ENCODE results near the gene MYBPC3. TPM values are rescaled to one million over a fixed set of nuclear protein-coding genes. Genes with fewer than 3 reads are reported as not detected.

MYBPC3 gene
- total RNA-seq, 1 donor from 2014 or later: not detected

GRCh38 chr11:47333886-47334443, 18.5 kb downstream of the MYBPC3 start:
- no peaks in the 10 kb centered on the region for H3K27me3 Mint-ChIP-seq (ENCODE audit: low read depth)
- no peak for TF ChIP-seq CTCF (IDR thresholded peaks at IDR 0.05)
- H3K4me3 Mint-ChIP-seq (ENCODE audit: unreplicated experiment): no peak overlapping the region
- peaks cover 1% of the 10 kb centered on the region for H3K36me3 Mint-ChIP-seq (ENCODE audit: low read depth)
- no peaks in the 10 kb centered on the region for H3K9me3 Mint-ChIP-seq (ENCODE audit: low read depth)
- DNase-seq (ENCODE audit: low spot score): no peak
- peaks cover 7% of the 10 kb centered on the region for H3K4me1 Mint-ChIP-seq (ENCODE audit: low read depth)
- no peak overlapping the region for H3K27ac Mint-ChIP-seq (ENCODE audit: unreplicated experiment)

GRCh38 chr11:47333526-47333845, 19.0 kb downstream of the MYBPC3 start:
- H3K9me3 Mint-ChIP-seq (ENCODE audit: low read depth): no peaks in the 10 kb centered on the region
- peaks cover 3% of the 10 kb centered on the region for H3K36me3 Mint-ChIP-seq (ENCODE audit: low read depth)
- no peak for TF ChIP-seq CTCF (IDR thresholded peaks at IDR 0.05)
- H3K4me3 Mint-ChIP-seq (ENCODE audit: unreplicated experiment): no peak overlapping the region
- H3K27me3 Mint-ChIP-seq (ENCODE audit: low read depth): no peaks in the 10 kb centered on the region
- DNase-seq (ENCODE audit: low spot score): no peak
- H3K4me1 Mint-ChIP-seq (ENCODE audit: low read depth): peaks cover 7% of the 10 kb centered on the region
- no peak overlapping the region for H3K27ac Mint-ChIP-seq (ENCODE audit: unreplicated experiment)

GRCh38 chr11:47332791-47333525, 19.5 kb downstream of the MYBPC3 start:
- Mint-ChIP-seq H3K27ac (ENCODE audit: unreplicated experiment) (no peak overlapping the region), H3K27me3 (ENCODE audit: low read depth) (no peaks in the 10 kb centered on the region), H3K36me3 (ENCODE audit: low read depth) (peaks cover 4% of the 10 kb centered on the region), H3K4me1 (ENCODE audit: low read depth) (peaks cover 7% of the 10 kb centered on the region), H3K4me3 (ENCODE audit: unreplicated experiment) (no peak overlapping the region), H3K9me3 (ENCODE audit: low read depth) (no peaks in the 10 kb centered on the region)
- TF ChIP-seq CTCF (IDR thresholded peaks at IDR 0.05): no peak
- DNase-seq (ENCODE audit: low spot score): no peak

GRCh38 chr11:47332303-47332711, 20.2 kb downstream of the MYBPC3 start:
- no peak for TF ChIP-seq CTCF (IDR thresholded peaks at IDR 0.05)
- Mint-ChIP-seq H3K27ac (ENCODE audit: unreplicated experiment) (no peak overlapping the region), H3K4me1 (ENCODE audit: low read depth) (peaks cover 7% of the 10 kb centered on the region), H3K9me3 (ENCODE audit: low read depth) (no peaks in the 10 kb centered on the region), H3K27me3 (ENCODE audit: low read depth) (no peaks in the 10 kb centered on the region), H3K36me3 (ENCODE audit: low read depth) (peaks cover 8% of the 10 kb centered on the region), H3K4me3 (ENCODE audit: unreplicated experiment) (no peak overlapping the region)
- no peak for DNase-seq (ENCODE audit: low spot score)

- Mint-ChIP-seq H3K27me3 (ENCODE audit: low read depth) (no peaks in the 10 kb centered on the region), H3K27ac (ENCODE audit: unreplicated experiment) (no peak overlapping the region), H3K4me3 (ENCODE audit: unreplicated experiment) (no peak overlapping the region), H3K36me3 (ENCODE audit: low read depth) (peaks cover 9% of the 10 kb centered on the region), H3K9me3 (ENCODE audit: low read depth) (no peaks in the 10 kb centered on the region), H3K4me1 (ENCODE audit: low read depth) (peaks cover 7% of the 10 kb centered on the region)
- no peak for DNase-seq (ENCODE audit: low spot score)
- no peak for TF ChIP-seq CTCF (IDR thresholded peaks at IDR 0.05)
These were observed 20.8 kb downstream of the MYBPC3 start for GRCh38 chr11:47331454-47332302.

Data from chondrocyte (in vitro differentiated cells).